HG03060 (cell line): ENCODE data around the gene DYNLT2B.
"Not testable (repeated sequence)": the region's sequence is repeated elsewhere in the genome, so short reads cannot be mapped to it uniquely, and the experiment has no call there.

ENCODE experiments used
- ATAC-seq: cut with Tn5 transposase; IDR thresholded peaks from one replicate; pipeline ENCODE4 v1.9.1; 2021; ENCODE audit warnings: low read depth, moderate number of reproducible peaks; ENCODE audit not compliant: unreplicated experiment

Gene DYNLT2B

GRCh38 chr3:196274585-196274984 lies 43.5 kb downstream of the DYNLT2B start:
- ATAC-seq, result peak; percentile 51

- no peak for ATAC-seq
Observed at GRCh38 chr3:196273655-196274054, 44.4 kb downstream of the DYNLT2B start.

- ATAC-seq, result no peak
Observed at GRCh38 chr3:196272826-196273225, 45.2 kb downstream of the DYNLT2B start.

GRCh38 chr3:196270499-196270898 lies 47.5 kb downstream of the DYNLT2B start:
- ATAC-seq, result no peak

GRCh38 chr3:196268284-196269163 lies 49.5 kb downstream of the DYNLT2B start:
- ATAC-seq, result no peak

GRCh38 chr3:196263819-196264218 lies 54.2 kb downstream of the DYNLT2B start:
- ATAC-seq, result no peak

GRCh38 chr3:196260784-196261183 lies 57.3 kb downstream of the DYNLT2B start:
- ATAC-seq, result no peak

- ATAC-seq, result no peak
Observed at GRCh38 chr3:196255776-196256175, 62.3 kb downstream of the DYNLT2B start.

GRCh38 chr3:196254376-196255283 lies 63.4 kb downstream of the DYNLT2B start:
- ATAC-seq, result no peak

GRCh38 chr3:196251918-196252317 lies 66.1 kb downstream of the DYNLT2B start:
- no peak for ATAC-seq

GRCh38 chr3:196246612-196247308 lies 71.3 kb downstream of the DYNLT2B start:
- ATAC-seq, result no peak

- not testable (repeated sequence) for ATAC-seq
Observed at GRCh38 chr3:196244166-196244565, 73.9 kb downstream of the DYNLT2B start.

GRCh38 chr3:196241704-196242103 lies 76.3 kb downstream of the DYNLT2B start:
- ATAC-seq, result no peak
